Measurements from ENCODE around the gene BBLN. TPM values are rescaled to one million over a fixed set of nuclear protein-coding genes. Genes with fewer than 3 reads are reported as not detected.

Gene BBLN
- total and polyA plus RNA-seq, 4 donors = 13.4 to 42.1 (median 32.3) TPM

DNA sequence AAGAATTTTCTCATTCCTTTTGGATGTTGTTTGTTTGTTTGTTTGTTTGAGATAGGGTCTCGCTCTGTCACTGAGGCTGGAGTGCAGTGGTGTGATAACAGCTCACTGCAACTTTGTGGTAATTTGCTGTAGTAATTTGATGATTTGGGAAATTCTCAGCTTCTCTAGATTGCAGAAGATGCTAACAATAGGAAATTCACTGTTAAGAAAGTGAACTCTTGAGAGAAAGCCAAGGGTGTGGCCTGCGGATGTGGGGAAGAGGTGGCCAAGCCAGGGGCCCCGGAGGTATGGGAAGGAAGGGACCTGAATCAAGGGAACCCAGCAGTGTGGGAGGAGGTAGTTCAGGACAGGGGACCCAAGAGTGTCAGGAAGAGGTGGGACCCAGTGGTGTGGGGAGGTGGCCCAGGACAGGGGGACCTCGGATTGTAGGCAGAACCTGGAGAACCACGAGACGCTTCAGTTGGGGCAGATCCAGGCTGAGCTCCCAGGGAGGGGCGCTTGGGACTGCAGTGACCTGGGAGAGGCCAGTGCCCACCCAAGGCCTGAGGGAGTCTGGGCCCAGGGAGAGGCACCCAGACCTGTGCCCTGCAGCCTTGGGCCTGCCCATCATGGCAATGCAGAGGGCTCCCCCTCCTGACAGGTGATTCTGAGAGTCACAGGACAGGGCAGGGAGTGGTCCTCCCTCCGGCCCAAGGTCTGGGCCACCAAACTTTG is 16.4 kb upstream of the BBLN start (continued):
- TF ChIP-seq RXRA (IDR thresholded peaks at IDR 0.05) = no peak

DNA sequence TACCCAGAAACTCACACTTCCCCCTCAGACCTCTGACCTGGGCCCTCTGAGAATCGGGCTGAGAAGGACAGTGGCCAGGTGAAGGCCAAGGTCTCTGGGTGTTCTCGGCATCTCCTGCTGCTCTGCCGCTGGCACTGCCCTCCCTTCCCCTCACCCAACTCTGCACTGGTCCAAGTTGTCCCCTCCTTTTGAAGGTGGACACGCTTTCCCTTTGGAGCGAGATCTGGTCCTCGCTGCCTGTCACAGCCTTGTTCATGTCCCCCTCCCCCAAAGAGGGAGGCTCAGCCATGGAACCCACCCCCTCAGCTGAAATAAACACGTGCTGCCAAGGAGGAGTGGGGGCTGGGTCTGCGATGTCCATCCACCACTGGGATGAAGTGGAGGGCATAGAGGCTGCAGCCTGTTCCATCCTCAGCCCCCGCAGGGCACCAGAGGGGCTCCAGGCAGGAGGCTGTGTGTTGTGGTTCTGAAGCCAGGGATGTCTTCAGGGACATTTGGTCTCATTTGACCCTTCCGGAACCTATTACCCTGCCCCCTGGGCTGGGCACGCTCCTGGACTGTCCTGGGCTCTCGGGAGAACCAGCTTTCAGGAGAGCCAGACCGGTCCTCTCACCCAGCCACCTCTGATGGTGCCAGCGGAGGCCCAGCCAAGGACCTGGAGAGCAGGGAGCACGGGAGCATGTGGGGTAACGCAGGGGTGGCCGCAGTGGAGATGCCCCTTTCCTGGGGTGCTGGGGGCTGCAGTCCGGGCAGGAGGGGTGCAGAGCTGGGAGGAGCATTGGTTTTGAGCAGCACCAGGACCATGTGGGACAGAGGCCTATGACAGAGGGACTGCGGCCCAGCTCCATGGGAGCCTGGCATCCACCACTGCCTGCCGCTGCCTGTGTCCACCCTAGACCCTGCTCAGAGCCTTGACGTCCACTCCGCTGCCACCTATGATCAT is 15.6 kb upstream of the BBLN start:
- TF ChIP-seq YY1 (IDR thresholded peaks at IDR 0.05) = no peak
- TF ChIP-seq JUND (IDR thresholded peaks at IDR 0.05) = no peak
- no peak for TF ChIP-seq SP1 (IDR thresholded peaks at IDR 0.05)
- TF ChIP-seq, protein P1, sequence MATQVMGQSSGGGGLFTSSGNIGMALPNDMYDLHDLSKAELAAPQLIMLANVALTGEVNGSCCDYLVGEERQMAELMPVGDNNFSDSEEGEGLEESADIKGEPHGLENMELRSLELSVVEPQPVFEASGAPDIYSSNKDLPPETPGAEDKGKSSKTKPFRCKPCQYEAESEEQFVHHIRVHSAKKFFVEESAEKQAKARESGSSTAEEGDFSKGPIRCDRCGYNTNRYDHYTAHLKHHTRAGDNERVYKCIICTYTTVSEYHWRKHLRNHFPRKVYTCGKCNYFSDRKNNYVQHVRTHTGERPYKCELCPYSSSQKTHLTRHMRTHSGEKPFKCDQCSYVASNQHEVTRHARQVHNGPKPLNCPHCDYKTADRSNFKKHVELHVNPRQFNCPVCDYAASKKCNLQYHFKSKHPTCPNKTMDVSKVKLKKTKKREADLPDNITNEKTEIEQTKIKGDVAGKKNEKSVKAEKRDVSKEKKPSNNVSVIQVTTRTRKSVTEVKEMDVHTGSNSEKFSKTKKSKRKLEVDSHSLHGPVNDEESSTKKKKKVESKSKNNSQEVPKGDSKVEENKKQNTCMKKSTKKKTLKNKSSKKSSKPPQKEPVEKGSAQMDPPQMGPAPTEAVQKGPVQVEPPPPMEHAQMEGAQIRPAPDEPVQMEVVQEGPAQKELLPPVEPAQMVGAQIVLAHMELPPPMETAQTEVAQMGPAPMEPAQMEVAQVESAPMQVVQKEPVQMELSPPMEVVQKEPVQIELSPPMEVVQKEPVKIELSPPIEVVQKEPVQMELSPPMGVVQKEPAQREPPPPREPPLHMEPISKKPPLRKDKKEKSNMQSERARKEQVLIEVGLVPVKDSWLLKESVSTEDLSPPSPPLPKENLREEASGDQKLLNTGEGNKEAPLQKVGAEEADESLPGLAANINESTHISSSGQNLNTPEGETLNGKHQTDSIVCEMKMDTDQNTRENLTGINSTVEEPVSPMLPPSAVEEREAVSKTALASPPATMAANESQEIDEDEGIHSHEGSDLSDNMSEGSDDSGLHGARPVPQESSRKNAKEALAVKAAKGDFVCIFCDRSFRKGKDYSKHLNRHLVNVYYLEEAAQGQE (IDR thresholded peaks at IDR 0.05) = no peak
- no peak for TF ChIP-seq RXRA (IDR thresholded peaks at IDR 0.05)
- no peak for TF ChIP-seq HNF4G (IDR thresholded peaks at IDR 0.05)
- no peaks in the 10 kb centered on the region for H3K36me3 ChIP-seq (ENCODE audit: control insufficient read depth in 4 of 4, insufficient read depth in 3 of 4, low read depth in 1 of 4, low read length in 3 of 4)
- no peaks in the 10 kb centered on the region for H3K9me3 ChIP-seq (ENCODE audit: control insufficient read depth in 4 of 4, low read length in 3 of 4)
- H3K27ac ChIP-seq (ENCODE audit: low read depth in 1 of 2, low read length in 2 of 2) = no peak overlapping the region
- H3K27me3 ChIP-seq (ENCODE audit: control insufficient read depth in 4 of 4, insufficient read depth in 4 of 4, low read length in 3 of 4) = no peaks in the 10 kb centered on the region
- H3K9ac ChIP-seq (ENCODE audit: low read depth in 1 of 2, low read length in 2 of 2) = no peak overlapping the region
- H3K4me3 ChIP-seq (ENCODE audit: low read depth in 1 of 3, low read length in 3 of 3) = no peak overlapping the region
- H3K4me1 ChIP-seq (ENCODE audit: control insufficient read depth in 4 of 4, insufficient read depth in 4 of 4, low read length in 3 of 4) = peaks cover 8 to 12% (median 10%) of the 10 kb centered on the region in 4 donors
- DNase-seq (ENCODE audit: low spot score) = no peak
- 93% methylated on average over 22 of the region's 22 CpGs for WGBS

DNA sequence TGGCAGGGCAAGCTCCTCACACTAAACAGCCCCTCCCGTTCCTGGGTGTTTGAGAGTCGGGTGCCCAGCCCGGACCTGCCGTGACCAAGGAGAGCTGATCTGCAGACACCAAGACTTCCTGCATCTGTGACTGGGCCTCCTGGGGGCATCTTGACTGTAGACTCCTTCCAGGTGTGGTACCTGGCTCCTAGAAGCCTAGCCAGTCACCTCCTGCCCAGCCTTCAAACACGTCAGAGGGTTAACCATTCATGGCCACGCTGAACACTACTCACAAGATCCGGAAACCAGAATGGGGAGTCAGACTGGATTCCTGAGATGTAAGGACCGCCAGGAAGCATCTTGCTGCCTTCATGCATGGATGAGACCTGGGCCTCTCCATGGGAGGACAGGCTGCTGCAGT is 14.5 kb upstream of the BBLN start:
- no peak overlapping the region for H3K27ac ChIP-seq (ENCODE audit: low read depth in 1 of 2, low read length in 2 of 2)
- H3K36me3 ChIP-seq (ENCODE audit: control insufficient read depth in 4 of 4, insufficient read depth in 3 of 4, low read depth in 1 of 4, low read length in 3 of 4) = no peaks in the 10 kb centered on the region
- H3K4me1 ChIP-seq (ENCODE audit: control insufficient read depth in 4 of 4, insufficient read depth in 4 of 4, low read length in 3 of 4) = peaks cover 8 to 13% (median 10%) of the 10 kb centered on the region in 4 donors
- no peak for TF ChIP-seq HNF4A (conservative IDR thresholded peaks at IDR 0.05)
- TF ChIP-seq, protein P2, sequence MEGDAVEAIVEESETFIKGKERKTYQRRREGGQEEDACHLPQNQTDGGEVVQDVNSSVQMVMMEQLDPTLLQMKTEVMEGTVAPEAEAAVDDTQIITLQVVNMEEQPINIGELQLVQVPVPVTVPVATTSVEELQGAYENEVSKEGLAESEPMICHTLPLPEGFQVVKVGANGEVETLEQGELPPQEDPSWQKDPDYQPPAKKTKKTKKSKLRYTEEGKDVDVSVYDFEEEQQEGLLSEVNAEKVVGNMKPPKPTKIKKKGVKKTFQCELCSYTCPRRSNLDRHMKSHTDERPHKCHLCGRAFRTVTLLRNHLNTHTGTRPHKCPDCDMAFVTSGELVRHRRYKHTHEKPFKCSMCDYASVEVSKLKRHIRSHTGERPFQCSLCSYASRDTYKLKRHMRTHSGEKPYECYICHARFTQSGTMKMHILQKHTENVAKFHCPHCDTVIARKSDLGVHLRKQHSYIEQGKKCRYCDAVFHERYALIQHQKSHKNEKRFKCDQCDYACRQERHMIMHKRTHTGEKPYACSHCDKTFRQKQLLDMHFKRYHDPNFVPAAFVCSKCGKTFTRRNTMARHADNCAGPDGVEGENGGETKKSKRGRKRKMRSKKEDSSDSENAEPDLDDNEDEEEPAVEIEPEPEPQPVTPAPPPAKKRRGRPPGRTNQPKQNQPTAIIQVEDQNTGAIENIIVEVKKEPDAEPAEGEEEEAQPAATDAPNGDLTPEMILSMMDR (IDR thresholded peaks at IDR 0.05; ENCODE audit: low read depth, low read length, missing input control) = no peak
- H3K4me3 ChIP-seq (ENCODE audit: low read depth in 1 of 3, low read length in 3 of 3) = no peak overlapping the region
- whole genome bisulfite sequencing = 90% methylated on average over 8 of the region's 8 CpGs
- H3K27me3 ChIP-seq (ENCODE audit: control insufficient read depth in 4 of 4, insufficient read depth in 4 of 4, low read length in 3 of 4) = no peaks in the 10 kb centered on the region
- DNase-seq (ENCODE audit: low spot score) = no peak
- H3K9ac ChIP-seq (ENCODE audit: low read depth in 1 of 2, low read length in 2 of 2) = no peak overlapping the region
- H3K9me3 ChIP-seq (ENCODE audit: control insufficient read depth in 4 of 4, low read length in 3 of 4) = no peaks in the 10 kb centered on the region

Data from liver (tissue), 9 donors.